Skeletal muscle cell (primary cell): Measurements from ENCODE around the gene CHURC1.

Source experiments
- DNase-seq: peaks from one replicate; pipeline ENCODE4 v3.0.0-alpha.2; 2010; ENCODE audit warnings: low read depth
- H3K4me3 ChIP-seq: 2 replicates; pipeline ENCODE4 v1.5.1; 2011; ENCODE audit warnings: low read depth, mild to moderate bottlenecking, control low read depth, low read length, moderate library complexity

The CHURC1 gene

DNA sequence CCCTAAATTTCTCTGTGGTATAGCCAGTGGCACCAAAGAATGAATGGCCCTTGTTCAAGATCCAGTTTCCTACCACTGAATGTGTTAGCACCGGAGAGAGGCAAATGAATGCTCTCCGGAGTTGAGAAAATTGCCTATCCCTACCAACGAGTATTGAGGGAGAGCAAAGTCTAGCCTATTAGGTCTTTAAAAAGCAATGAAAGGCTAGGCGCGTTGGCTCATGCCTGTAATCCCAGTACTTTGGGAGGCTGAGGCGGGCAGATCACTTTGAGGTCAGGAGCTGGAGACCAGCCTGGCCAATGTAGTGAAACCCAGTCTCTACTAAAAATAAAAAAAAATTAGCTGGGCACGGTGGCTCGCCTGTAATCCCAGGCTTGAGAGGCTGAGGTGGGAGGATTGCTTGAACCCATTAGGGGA is 58.8 kb downstream of the CHURC1 start:
- peak overlapping the region; percentile 69 for H3K4me3 ChIP-seq
- DNase-seq: no peak

DNA sequence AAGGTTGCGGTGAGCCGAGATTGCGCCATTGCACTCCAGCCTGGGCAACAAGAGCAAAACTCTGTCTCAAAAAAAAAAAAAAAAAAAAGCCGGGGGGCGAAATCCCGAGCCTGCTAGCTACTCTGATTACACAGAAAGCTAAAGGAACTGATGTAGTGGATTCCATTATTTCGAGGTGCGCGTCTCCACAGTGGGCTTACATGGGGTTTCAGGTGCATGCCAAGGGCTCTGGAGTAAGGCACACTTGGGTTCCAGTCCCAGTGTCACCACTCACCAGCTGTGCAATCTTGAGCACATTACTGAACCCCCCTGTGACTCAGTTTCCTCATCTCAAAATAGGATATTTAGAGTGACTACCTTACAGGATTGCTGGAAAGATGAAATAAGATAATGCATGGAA is 59.6 kb downstream of the CHURC1 start:
- no peak for DNase-seq
- no peak overlapping the region for H3K4me3 ChIP-seq

GRCh38 chr14:64974563-64974962 is 60.3 kb downstream of the CHURC1 start:
- no peak overlapping the region for H3K4me3 ChIP-seq
- no peak for DNase-seq

- no peak overlapping the region for H3K4me3 ChIP-seq
- DNase-seq: no peak
Measured at GRCh38 chr14:64979336-64980074, 65.2 kb downstream of the CHURC1 start.

GRCh38 chr14:64983439-64984310 is 69.4 kb downstream of the CHURC1 start:
- H3K4me3 ChIP-seq: peak overlapping the region; percentile 15

More at GRCh38 chr14:64983439-64984310, 69.4 kb downstream of the CHURC1 start:
- DNase-seq: no peak
